GM19025 (cell line): ENCODE data around the gene XAGE2.

Experiments
- ATAC-seq: cut with Tn5 transposase; IDR thresholded peaks from one replicate; pipeline ENCODE4 v1.9.1; 2021; ENCODE audit warnings: mild to moderate bottlenecking, low read depth, moderate library complexity; ENCODE audit not compliant: unreplicated experiment

Gene XAGE2

GRCh38 chrX:52422884-52423283 is 54.1 kb downstream of the XAGE2 start:
- ATAC-seq: no peak

- ATAC-seq: no peak
Measured at GRCh38 chrX:52424656-52425055, 55.8 kb downstream of the XAGE2 start.
